IgD-negative memory B cell (primary cell): ENCODE measurements around the gene GTF3A. TPM values are rescaled to one million over a fixed set of nuclear protein-coding genes. Genes with fewer than 3 reads are reported as not detected.

Source experiments
- H3K27ac Mint-ChIP-seq, 3 donors: one replicate each; pipeline ENCODE4 v1.8.0; 2020 to 2022; ENCODE audit warnings: mild to moderate bottlenecking in 3 of 3, mixed read lengths in 3 of 3, moderate library complexity in 1 of 3
- H3K27me3 Mint-ChIP-seq: one replicate; pipeline ENCODE4 v1.8.0; 2021; ENCODE audit warnings: mixed read lengths
- H3K36me3 Mint-ChIP-seq: one replicate; pipeline ENCODE4 v1.8.0; 2020; ENCODE audit warnings: mild to moderate bottlenecking, mixed read lengths
- H3K4me1 Mint-ChIP-seq, 3 donors: one replicate each; pipeline ENCODE4 v1.8.0; 2020 to 2022; ENCODE audit warnings: mixed read lengths in 3 of 3, mild to moderate bottlenecking in 1 of 3
- H3K4me3 Mint-ChIP-seq, 4 donors: one replicate each; pipeline ENCODE4 v1.8.0; 2020 to 2022; ENCODE audit warnings: mild to moderate bottlenecking in 4 of 4, mixed read lengths in 4 of 4, moderate library complexity in 3 of 4
- H3K9me3 Mint-ChIP-seq, 3 donors: one replicate each; pipeline ENCODE4 v1.8.0; 2020 to 2021; ENCODE audit warnings: mixed read lengths in 3 of 3, mild to moderate bottlenecking in 1 of 3
- polyA plus RNA-seq: library from polyadenylated mRNA; unstranded; fragments of 300-500 nt; fragmentation: Illumina TruSeq; gene quantifications from one replicate; pipeline ENCODE4 v1.2.3, GENCODE V29; 2021

GTF3A gene
- polyA plus RNA-seq, 1 donor from 2014 or later, result 484 TPM

DNA sequence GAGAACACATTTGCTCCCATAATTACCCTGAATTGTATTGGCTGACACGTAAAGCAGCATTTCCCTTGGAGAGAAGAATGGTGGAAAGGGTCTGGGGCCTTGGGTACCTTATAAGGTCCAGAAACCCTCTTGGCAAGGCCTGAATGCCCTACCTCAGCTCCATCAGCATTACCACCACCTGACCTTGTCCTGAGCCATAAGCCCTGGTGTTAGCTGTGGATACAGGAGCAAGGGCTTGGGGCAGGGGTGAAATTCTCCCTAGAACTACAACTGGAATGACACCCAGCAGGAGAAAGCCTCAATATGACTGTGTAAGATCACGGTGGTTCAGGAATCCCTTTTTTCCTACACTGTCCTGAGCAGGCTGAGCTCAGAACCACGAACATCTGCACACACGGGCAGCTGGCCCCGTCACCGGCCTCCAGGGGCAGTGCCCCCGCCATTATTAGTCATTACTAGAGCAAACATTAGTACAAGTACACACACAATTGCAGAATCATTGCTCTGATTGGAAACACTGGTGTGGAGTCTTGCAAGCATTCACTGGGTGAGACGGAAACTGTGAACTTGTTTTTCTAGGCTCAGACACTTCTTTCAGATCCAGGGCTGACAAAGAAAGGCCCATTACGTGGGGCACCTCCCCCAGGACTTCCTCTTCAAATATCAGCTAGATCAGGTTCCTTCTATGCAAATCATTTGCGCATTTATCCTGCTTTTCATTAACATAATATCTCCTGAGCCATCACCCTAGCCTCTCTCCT, 52.7 kb downstream of the GTF3A start:
- H3K4me1 Mint-ChIP-seq, result peaks cover 27 to 37% (median 32%) of the 10 kb centered on the region in 3 donors
- H3K27ac Mint-ChIP-seq, result peak overlapping the region; percentile 52 to 75 (median 55)
- H3K36me3 Mint-ChIP-seq, result peaks cover 3% of the 10 kb centered on the region
- no peaks in the 10 kb centered on the region for H3K27me3 Mint-ChIP-seq
- peak overlapping the region; percentile 20 to 90 (median 72) for H3K4me3 Mint-ChIP-seq
- no peaks in the 10 kb centered on the region for H3K9me3 Mint-ChIP-seq

DNA sequence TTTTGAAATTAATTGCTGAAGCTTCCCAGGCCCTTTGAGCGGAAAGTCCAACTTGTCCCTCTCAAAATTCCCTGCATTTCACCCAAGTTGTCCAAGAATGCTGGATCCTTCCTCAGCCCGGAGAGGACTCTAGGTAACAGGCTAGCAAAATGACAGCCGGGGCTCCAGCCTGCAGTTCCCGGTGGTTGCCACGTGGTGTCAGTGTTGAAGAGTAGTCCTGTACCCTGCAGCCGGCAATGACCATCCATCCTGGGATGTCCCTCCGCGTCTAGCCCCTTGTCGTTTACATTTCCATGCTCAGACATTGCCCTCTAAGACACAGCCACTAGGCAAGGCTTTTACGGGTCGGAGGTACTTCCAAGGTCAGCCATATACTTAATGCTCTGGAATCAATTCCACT, 57.3 kb downstream of the GTF3A start:
- Mint-ChIP-seq H3K4me1 (peaks cover 35 to 45% (median 36%) of the 10 kb centered on the region in 3 donors), H3K9me3 (peaks cover 0 to 6% (median 6%) of the 10 kb centered on the region in 3 donors), H3K27ac (peak overlapping the region in 2 of 3 donors; percentile 57 to 89), H3K27me3 (no peaks in the 10 kb centered on the region), H3K4me3 (peak overlapping the region in 1 of 4 donors; percentile 77), H3K36me3 (peaks cover 2% of the 10 kb centered on the region)

DNA sequence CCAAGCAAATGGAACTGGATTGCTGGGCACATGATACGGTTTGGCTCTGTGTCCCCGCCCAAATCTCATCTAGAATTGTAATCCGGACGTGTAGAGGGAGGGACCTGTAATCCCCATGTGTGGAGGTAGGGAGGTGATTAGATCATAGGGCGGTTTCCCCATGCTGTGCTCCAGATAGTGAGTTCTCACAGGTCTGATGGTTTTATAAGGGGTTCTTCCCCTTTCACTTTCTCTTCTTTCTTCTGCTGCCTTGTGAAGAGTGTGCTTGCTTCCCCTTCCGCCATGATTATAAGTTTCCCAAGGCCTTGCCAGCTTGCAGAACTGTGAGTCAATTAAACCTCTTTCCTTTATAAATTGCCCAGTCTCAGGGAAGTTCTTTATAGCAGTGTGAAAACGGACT, 58.6 kb downstream of the GTF3A start:
- no peaks in the 10 kb centered on the region for H3K27me3 Mint-ChIP-seq
- peaks cover 2% of the 10 kb centered on the region for H3K36me3 Mint-ChIP-seq
- H3K4me3 Mint-ChIP-seq, result peak overlapping the region; percentile 63 to 85 (median 79)
- H3K27ac Mint-ChIP-seq, result peak overlapping the region; percentile 8 to 89 (median 59)
- H3K9me3 Mint-ChIP-seq, result peaks cover 0 to 6% (median 6%) of the 10 kb centered on the region in 3 donors
- H3K4me1 Mint-ChIP-seq, result peaks cover 23 to 33% (median 24%) of the 10 kb centered on the region in 3 donors

DNA sequence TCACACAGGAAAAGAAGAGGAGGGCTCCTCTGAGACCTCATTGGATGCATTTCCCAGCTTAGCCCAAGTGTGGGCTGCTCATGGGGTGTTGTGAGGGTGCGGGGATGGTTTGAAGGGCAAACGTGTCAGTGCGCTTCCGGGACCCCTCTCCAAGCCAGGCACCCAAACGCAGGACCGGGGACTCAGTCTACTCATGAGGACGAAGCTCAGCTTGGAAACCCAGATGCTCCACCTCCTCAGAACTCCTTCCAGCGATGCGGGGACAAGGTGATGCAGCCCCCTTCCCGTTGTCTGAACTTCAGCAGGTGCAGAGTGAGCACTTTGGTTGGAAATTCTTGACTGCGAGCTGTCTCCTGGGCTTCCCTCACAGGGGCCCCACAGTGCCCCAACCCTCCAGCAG, 59.0 kb downstream of the GTF3A start:
- peak overlapping the region; percentile 39 to 85 (median 68) for H3K4me3 Mint-ChIP-seq
- peaks cover 2% of the 10 kb centered on the region for H3K36me3 Mint-ChIP-seq
- H3K4me1 Mint-ChIP-seq, result peaks cover 20 to 29% (median 21%) of the 10 kb centered on the region in 3 donors
- peaks cover 0 to 6% (median 6%) of the 10 kb centered on the region in 3 donors for H3K9me3 Mint-ChIP-seq
- no peaks in the 10 kb centered on the region for H3K27me3 Mint-ChIP-seq
- peak overlapping the region in 2 of 3 donors; percentile 8 to 59 for H3K27ac Mint-ChIP-seq

Other genes starting within 250 kb of the GTF3A start
- 7,235 TPM for gene RPL21, start 173.1 kb upstream of the GTF3A start, polyA plus RNA-seq
- gene RASL11A, start 153.8 kb upstream of the GTF3A start, polyA plus RNA-seq, result 3.6 TPM
- gene MTIF3, start 25.9 kb downstream of the GTF3A start, polyA plus RNA-seq, result 110 TPM
- gene LNX2, start 195.9 kb downstream of the GTF3A start, polyA plus RNA-seq, result 3.9 TPM
- 91.3 TPM for gene POLR1D, start 197.3 kb downstream of the GTF3A start, polyA plus RNA-seq